Activated T-cell treated with anti-CD3 and anti-CD28 coated beads for 4 hours (primary cell): Measurements from ENCODE around the gene TENT5A.

ENCODE experiments used
- DNase-seq: peaks from one replicate; pipeline ENCODE4 v3.0.0-alpha.2; 2020

The TENT5A gene

DNA sequence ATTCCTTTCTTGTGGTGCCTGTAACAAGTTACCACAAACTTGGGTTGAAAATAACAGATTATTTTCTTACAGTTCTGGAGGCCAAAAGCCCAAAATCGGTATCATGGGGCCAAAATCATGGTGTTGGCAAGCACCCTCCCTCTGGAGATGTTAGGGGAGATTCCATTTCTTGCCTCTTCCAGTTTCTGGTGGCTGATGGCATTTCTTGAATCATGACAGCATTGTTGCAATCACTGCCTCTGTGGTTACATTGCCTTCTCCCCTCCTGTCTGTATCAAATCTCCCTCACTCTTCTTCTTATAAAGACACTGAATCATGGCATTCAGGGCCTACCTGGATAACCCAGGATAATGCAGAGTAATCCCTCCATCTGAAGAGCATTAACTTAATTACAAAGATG, 17.9 kb upstream of the TENT5A start:
- DNase-seq: no peak

DNA sequence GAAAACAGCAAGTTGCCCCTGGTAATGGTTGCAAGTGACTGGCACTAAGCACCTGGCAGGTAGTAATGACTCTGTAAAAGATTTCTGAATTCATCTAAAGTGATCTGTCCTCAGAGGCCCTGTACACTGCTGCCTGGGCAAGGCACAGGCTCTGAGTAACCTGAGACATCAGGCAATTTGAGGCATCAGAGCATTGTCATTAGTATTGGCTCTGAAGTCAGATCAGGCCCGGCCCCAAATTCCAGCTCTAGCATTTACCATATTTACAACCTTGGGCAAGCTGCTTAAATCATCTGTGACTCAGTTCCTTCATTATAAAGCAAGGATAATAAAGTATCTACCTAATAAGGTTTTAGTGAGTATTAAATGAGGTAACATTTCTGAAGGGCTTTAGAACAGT, 17.3 kb upstream of the TENT5A start:
- DNase-seq: no peak

DNA sequence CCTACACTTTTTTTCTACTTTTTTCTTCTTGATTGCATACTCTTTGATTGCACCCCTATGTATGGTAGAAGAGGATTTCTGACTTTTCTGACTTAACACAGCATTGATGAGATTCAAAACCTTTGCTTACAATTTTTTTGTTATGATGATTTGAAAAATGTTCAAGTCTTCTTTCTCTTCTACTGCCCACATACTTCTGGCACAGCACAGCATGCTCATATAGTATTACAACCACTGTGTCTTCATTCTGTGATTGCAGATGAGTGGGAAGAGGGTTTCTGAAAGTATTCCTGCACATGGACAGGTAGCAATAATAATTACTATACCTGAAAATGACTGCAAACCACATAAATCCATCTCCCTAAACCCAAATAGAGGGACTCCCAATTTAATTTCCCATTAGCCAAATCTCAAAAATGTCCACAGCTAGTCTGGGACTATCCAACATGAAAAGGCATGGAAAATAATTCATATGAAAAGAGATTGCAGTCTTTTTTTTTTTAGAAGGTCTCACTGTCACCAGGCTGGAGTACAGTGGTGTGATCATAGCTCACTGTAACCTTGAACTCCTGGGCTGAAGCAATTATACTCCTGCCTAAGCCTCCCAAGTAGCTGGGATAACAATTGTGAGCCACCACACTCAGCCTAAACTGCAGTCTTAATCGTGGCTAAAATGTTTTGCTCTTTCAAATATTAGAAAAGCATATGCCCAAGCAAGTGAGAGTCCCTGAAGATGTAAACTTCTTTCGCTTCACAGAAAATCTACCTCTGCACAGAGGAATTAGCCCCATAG, 15.9 kb upstream of the TENT5A start:
- DNase-seq: no peak

DNA sequence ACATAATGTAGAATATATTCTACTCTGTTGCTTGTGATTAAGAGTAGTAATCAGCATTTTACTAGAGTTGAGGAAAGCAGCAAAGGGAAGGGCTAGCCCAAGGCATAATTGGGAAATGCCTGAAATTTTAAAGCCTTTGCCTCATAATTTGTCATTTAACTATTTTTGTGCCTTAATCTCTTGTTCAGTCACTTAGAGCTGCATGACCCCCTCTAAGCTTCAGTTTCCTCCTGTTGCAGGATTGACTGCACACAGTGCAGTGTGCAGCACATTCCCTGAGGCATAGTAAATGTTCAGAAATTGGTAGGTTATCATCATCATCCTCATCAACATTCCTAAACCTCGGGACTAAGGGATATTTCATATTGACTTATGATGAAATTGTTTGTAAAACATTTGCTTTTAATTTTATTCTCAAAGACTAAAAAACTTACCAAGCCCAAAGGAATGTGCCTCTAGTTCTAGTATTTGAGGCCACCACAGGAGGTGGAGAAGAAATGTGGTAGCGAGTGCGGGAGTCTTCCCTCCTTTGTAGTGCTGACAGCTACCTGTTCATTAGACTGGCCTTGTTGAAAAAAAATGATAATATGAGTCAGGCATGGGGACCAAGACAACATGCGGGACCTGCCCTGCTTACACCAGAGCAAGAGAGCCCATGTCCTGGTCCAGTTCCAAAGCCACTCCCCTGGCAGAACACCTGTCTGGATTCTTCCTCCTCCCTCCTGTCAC, 14.8 kb upstream of the TENT5A start:
- no peak for DNase-seq

DNA sequence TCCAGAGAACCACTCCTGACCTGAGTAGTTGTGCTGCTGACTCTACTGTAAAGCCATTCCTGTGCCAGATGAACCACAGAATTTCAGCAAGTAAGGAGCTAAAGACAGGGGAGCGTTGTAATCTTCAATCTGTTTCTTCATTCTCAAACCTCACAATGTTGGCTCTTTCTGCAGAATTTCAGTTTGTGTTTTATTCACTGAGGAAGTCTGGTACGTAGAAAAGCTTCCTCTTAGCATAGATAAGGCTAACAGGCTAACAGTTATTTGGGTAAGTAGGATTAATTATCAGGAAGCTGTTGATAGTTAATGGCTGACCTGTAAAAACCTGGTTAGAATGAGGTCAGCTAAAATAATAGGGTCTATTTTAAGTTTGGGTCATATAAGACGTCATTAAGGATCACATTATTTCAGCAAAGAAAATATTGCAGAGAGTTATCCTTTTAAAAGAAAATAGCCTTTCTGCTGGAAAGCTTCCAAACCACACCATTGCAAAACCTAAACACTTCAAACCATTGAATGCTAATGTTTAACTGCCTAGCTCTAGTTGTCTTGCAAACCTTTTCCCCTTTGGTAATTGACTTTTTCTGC, 14.1 kb upstream of the TENT5A start:
- DNase-seq: no peak

DNA sequence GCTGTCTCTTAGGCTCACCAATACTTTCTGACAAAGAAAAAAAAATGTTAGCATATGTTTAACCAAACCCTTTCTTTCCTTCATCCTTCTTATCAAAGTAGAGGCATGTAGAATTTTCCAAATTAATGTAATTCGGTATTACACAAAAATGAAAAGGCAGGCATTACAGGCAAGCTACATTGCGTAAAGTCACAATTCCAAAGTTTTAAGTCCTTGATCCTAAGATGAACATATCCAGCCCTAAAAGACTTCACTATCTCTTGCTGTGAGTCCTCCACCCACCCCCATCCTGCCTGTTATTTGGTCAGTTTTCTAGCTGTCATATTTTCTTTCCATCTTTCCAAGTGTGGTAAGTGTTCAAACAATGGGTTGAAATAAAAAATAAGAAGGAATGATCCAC, 12.1 kb upstream of the TENT5A start:
- DNase-seq: no peak

DNA sequence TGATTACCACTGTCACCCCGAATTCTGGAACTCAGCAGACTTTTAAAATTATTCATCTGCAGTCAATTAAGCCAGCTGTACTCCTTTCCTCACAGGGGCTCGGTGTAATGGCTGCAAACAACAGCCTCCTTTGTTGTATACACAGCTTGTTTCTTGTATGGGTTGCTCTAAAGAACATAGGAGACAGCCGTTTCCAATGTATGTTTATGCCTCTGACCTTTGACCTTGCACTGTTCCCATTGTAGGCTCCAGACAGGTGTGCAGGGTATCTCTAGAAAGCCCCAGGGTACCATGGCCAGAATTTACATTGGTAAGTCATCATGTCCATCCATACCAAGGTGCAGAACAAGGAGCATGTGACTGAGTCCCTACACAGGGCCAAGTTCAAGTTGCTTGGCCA, 11.5 kb upstream of the TENT5A start:
- DNase-seq: no peak

DNA sequence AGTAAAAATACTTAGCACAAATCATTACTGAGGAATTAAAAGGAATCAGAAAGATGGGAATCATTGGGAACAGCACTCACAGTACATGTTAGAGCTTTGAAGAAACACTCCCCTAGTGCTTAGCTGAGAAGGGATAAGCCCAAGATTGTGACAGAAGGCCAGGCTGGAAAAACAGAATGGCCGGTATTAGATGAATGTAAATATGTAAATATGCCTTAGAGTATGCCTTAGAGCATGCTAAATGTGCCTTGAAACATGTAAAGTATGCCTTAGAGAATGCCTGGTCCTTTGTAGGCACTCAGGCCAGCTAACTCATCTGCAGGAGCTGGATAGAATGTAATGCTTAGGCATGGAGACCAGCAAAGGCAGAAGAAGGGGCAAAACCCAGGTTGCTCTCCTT, 10.6 kb upstream of the TENT5A start:
- DNase-seq: no peak

DNA sequence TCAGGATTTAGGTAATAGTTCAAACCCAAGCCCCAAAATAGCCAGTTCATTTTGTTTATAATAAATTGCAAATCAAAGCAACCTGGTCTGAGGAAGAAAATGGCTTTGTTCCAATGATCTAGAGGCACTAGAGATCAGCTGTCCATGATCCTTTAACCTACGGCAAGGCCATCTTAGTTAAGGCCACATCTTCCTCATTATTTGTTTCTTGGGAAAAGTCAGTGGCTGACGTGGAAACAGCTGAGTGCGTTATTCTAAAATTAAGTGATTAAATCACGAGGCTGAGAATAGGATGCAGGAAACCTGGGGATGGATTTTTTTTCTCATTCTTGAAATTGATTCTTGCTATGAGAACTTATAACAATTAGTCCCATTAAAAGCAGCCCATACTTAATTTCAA, 10.1 kb upstream of the TENT5A start:
- no peak for DNase-seq

DNA sequence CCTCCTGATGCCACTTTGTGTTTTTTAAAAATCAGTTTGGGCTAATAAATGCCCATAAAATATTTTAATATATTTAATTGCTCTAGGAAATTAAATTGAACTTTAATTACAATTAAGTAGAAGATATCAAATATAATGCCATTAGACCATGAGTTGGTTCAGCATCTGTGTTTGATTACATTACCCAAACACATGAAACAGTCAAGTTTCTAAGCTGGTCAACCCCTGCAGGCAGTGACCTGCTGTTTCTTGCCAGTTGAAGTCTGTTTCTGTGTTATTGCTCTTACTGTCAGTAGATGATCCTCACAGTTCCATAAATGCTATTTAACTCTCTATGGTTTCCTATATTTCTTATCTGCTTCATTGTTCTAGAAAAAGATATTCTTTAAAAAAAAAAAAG, 9.7 kb upstream of the TENT5A start:
- DNase-seq: no peak

DNA sequence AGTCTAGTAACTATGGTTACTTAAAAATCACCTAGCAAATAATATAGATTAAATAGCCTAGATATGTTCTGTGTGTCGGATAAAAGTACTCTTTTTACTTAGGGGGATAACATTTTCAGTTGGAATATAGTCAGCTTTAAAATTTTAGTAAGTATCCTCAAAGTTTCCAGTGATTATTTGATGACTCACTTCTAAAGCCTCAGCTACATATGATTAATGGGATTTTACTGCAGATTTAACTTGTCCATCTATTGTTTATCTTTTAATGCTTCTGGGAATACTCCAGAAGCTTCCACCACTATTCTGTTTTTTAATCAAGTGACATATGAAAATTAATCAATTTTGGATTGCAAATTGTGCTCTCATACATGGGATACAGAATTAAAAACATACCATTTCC, 8.7 kb upstream of the TENT5A start:
- DNase-seq: no peak

DNA sequence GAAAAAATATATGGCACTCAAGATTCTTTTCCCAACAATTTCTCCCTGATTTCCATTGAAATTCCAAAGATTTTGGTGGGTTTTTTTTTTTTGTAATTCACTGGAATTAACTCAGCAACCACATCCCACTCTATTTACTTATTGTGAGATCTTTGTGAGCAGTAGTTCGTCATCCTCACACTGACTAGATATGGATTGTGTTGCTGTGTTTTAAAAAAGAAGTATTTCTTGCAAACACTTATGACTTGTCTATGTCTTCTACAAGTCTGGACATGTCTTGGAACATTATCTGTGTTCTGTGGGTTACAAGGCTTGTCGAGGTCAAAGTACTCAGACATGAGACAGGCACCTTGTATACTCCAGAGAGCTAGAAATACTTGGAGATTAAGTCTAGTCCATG, 7.3 kb upstream of the TENT5A start:
- no peak for DNase-seq

DNA sequence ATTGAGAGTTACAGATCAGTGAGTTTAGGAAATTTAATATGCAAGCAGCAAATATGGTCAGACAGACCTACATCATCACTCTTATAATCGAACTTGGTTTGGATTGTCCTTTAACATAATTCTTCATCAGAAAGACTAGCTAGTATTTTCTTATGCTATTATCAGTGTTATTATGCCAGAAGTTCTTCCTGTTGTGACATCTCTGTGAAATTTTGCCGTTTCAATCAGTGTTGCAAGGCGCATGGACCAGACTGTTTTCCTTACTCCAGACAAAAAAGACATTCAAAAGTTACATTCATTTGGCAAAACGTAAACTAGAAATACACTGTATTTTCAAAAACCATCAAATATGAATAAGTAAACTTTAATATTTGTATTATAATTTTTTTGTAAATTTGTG, 5.7 kb upstream of the TENT5A start:
- no peak for DNase-seq

DNA sequence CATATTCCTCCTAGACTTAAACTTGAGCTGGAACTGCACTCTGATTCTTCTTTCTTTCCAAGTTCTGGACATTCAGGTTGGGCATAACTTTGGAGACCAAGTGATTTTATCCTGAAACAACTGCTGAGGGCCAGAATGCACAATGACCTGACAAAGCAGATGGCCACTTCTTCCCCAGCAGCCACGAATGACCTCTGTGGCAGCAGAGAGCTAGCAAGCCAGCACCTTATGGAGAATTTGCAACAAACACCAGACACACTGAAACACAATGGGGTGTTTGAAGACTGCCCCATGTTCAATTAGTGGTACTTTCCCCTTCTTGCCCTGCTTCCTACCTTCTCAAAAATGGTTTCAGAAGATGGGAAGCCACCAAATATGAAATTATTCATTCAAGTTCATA, 4.2 kb upstream of the TENT5A start:
- DNase-seq: no peak

DNA sequence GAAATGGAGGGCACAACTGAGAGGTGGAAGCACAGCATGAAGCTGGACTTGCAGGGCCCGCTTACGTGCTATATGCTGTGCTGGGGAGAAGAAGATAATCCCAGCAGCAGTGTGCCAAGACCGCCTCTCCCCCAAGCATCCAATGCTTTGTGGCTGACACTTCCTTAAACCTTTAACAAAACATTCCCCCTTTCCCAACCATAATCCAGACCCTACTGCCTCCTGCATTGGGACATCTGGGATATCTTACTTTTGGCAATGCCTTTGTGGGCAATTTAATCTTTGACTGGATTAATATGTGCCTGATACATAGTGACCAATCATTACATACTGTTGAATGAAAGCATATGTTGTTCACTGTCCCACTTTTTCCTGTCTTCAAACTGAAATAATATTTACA, 3.1 kb upstream of the TENT5A start:
- DNase-seq: no peak

DNA sequence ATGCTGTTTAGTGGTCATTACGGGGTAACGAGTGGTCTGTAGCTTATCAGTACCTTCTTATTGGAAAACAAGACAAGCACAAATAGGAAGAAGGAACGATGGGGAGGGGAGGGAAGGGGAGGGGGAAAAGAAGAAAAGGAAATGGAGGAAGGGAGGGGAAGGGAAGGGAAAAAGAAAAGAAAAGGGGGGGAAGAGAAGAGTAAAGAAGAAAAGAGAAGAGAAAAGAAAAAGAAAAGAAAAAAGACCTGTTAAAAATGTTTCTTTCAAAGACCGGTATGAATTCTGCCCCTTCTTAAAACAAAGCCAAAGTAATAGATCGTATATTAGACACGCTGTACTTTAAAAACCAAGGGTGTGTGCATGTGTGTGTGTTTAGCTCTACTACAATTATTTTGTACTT, 2.4 kb upstream of the TENT5A start:
- no peak for DNase-seq

DNA sequence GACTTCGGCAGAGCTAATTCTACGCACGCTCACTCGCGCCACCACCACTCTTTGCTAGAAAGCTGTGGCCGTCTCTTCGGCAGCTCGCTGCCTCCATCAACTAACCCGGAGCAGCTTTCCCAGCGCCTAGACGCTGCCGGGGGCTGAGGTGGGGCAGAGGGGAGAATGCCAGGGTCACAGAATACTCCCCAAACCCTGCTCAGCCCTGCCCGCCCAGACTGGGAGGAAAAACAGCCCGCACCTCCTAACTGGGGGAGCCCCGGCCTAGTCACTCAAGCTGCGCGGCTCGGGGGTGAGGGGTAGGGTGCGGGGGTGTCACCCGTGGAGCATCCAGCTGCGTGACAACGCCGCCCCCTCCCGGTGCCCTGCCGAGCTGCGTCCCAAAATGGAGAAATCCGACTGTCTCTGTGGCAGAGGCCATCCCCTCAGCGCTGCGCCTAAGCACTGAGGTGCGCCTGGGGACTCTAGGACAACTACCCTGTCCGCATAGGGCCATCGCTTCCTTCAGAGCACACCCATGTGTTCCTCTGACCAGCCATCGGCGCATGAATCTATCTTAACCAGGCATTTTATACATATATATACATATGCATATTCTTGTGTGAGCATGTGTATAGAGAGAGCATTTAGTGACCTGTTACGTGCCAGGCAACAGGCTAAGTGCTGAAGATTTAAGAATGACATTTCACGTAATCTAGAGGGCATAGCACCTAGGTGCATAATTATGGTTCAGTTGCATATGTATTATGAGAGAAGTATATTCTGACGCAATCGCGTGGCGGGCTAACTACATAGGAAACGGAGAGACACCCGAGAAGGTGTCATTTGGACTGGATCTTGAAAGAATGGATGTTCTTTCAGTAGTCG, 1.5 kb upstream of the TENT5A start:
- DNase-seq: peak; percentile 88

DNA sequence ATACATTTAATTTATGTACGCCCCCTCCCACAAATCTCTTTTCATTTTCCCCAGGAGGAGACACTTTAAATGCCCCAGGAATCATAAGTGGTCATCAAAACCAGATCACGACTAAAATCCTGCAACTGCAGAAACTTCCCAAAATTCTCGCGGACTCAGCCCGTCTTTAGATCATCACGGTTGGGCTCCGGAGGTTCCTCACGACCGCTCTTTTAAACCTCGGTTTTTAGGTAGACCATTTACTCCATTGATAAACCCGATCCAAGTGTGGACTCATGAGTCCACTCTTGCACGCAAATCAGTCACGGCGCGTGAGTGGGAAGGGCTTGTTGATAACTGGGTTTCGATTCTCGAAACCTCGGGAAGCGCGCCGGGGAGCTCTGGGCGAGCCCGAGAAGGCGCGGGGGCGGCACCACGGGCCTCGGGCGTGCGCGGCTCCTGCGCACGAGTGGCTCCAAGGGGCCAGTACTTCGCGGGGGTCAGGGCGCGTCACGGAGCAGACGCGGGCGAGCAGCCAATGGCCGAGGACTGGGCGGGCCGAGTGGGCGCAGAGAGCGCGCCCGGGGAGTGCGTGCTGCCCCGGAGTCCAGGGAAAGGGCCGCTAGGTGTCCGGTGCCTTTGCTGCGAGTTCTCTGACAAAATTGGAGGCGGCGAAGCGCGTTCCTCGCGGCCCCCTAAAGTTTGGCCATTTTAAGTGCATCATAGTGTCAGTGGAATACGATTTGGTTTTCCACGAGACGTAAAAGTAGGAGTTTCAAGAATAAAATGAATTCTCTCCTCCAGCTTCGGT, 635 bp upstream of the TENT5A start:
- DNase-seq: peak; percentile 47

DNA sequence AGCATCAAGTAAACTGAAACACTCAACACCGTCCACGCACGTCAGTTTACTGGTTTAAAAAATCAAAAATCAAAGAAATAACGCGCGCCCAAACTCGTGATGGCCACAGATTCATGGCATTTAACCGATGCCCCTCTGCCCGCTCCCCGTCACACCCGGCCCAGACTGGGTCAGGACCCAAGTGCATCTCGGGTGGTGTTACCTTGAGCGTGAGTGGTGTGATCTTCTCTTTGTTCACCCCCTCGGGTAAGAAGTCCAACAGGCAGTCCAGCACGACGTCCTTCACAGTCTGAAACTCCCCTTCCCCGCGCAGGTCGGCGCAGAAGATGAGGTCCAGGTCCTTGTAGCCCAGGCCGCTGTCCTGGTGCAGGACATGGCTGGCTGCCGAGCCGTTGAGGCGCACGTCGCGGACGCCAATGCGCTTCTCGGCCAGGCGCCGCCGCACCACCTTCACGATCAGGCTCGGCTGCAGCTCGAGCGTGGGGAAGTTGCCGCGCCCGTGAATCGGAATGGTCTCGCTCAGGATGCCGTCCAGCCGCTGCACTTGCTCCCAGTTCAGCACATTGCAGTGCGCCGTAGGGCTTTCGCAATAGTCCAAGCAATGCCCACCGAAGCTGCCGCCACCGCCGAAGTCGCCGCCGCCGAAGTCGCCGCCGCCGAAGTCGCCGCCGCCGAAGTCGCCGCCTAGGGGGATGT, 945 bp downstream of the TENT5A start:
- peak; percentile 19 for DNase-seq

DNA sequence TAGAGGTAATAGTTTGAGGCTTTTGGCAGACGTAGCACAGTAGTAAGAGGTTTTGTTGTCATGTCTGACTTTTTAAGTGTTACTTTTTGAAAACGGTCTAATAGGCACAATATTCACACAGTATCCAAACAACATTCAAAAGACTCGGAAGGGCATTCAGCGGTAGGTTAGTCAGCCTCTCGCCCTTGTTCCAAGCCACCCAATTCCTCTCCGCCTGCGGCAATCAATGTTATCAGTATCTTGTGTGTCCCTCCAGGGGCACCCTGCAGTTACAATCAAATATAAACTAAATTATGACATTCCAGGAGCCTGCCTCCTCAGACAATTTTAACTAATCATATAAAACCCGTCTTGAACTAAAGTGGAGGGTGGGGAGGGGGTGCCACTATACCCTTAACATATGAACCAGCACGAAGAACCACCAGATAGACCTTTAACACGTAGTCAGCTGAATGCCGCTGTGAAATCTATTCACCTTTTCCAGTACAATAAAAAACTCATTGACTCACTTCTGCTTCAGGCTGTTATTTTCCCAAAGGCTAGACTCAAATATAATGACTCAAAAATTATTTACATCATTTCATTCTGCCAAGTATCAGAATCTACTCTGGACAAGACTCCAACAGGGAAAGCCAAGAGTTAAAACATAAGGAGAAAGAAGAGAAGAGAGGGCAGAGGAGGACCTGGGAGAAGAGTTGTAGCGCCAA, 1.6 kb downstream of the TENT5A start:
- no peak for DNase-seq

DNA sequence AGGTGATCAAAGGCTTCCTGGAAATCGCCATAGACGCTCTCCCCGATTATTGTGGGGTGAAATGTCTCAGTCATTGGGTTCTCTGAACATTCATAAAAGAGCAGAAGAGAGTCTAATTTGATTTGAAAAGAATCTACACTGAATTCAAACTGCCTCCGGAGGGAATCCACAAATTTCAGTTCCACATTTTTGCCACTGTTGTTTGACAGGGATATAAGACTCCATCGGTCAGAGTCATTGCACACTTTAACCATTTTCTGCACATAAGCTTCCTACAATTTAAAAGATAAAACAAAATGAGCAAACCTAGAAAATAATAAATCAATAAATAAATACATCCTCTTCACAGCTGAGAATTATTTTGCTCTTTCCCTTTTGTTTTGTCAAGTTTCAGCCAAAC, 2.3 kb downstream of the TENT5A start:
- DNase-seq: no peak
